Measurements from ENCODE around the gene PANK4.
"Not testable (repeated sequence)": the region's sequence is repeated elsewhere in the genome, so short reads cannot be mapped to it uniquely, and the experiment has no call there.

PANK4 gene

DNA sequence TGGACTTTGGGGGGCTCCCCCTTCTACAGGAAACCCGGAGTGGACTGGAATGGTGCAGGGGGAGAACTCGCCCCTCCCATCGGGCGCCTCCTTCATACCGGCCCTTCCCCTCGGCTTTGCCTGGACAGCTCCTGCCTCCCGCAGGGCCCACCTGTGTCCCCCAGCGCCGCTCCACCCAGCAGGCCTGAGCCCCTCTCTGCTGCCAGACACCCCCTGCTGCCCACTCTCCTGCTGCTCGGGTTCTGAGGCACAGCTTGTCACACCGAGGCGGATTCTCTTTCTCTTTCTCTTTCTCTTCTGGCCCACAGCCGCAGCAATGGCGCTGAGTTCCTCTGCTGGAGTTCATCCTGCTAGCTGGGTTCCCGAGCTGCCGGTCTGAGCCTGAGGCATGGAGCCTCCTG, 29.9 kb upstream of the PANK4 start, which contains the start of gene TNFRSF14:
TNFRSF14 (plus strand) TSS at position 95 of the 401 bp plus-strand sequence; CDS start at position 389, 294 bp downstream.
- peaks cover 17% of the 10 kb centered on the region for H3K36me3 Mint-ChIP-seq (ENCODE audit: insufficient read depth)
- ATAC-seq (replicated peaks; ENCODE audit: extremely low read depth, poor library complexity, severe bottlenecking) (peak; percentile 86), DNase-seq (ENCODE audit: low spot score in 2 of 2) (peak; percentile 60)
- no peaks in the 10 kb centered on the region for H3K9me3 Mint-ChIP-seq
- no peaks in the 10 kb centered on the region for H3K27me3 Mint-ChIP-seq
- peak within 1 kb of the TSS; percentile 95 for H3K27ac Mint-ChIP-seq (ENCODE audit: low read depth)
- H3K4me3 Mint-ChIP-seq = peak within 1 kb of the TSS; percentile 93
- H3K4me1 Mint-ChIP-seq = peaks cover 50% of the 10 kb centered on the region

DNA sequence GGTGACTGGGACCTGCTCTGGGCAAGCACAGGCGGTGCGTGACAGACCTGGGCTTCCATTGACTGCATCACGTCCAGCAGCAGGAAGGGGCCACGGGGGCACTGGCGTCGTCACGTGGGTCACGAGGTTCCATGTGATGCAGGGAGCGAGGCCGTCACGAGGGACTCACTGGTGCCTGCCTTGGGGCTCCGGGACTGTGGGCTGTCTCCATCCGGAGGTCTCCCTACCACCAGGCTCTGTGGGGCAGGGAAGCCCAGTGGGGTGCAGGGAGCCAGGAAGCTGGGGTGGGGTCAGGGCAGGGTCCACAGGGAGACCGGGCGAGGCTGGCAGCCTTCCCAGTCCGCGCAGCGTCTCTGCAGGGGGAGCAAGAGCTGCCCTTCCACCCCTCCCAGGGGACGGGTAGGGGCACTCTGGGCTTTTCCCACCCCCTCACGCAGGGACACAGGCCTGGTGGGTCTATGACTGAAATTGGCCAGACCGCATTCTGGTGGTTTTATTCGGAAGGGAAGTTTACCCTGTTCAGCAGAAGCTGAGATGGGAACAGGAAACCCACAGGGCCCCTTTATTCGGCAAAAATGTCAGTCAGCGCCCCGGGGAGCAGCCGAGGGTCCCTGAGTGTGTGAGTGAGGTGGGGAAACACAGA, 29.4 kb upstream of the PANK4 start:
- Mint-ChIP-seq H3K36me3 (ENCODE audit: insufficient read depth) (peaks cover 16% of the 10 kb centered on the region), H3K27ac (ENCODE audit: low read depth) (peak overlapping the region; percentile 95), H3K4me1 (peaks cover 50% of the 10 kb centered on the region), H3K9me3 (no peaks in the 10 kb centered on the region), H3K27me3 (no peaks in the 10 kb centered on the region), H3K4me3 (peak overlapping the region; percentile 93)
- ATAC-seq (replicated peaks; ENCODE audit: extremely low read depth, poor library complexity, severe bottlenecking) = peak; percentile 59
- peak; percentile 49 to 53 for DNase-seq (ENCODE audit: low spot score in 2 of 2)

DNA sequence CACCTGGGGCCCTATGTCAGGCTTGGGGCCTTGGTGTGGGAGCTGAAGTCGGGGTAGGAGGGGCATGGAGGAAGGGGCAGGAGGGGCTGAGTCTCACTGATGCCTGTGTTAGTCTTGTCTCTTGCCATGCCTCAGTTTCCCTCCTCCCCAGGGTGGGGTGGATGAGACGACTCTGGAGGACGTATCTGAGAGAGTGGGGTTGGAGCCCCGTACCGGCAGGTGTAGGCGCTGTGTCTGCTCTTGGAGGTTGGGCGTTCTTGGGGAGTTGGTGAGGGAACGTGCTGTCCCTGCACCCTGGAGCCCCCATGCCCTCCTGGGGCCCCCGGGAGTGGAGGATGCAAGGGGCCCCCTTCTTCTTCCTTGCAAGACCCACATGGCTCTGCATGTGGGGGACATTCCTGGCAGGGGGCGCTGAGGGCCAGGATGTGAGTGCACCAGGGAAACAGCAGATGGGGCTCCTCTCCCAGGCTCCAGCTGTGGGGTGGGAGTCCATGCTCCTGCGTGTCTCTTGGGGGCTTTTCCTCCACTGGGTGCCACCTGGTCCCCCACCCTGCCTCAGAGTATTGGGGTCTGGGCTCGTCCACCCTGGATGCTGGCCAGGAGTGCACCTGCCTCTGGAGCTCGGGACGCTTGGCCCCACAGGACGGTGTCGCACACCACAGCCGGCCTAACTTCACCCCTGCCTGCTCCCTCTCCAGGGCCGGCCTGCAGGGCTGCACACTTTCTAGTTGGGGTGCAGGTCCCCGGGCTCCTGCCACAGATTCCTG, 28.4 kb upstream of the PANK4 start:
- H3K4me1 Mint-ChIP-seq = peaks cover 50% of the 10 kb centered on the region
- ATAC-seq (replicated peaks; ENCODE audit: extremely low read depth, poor library complexity, severe bottlenecking) (no peak), DNase-seq (ENCODE audit: low spot score in 2 of 2) (no peak)
- no peaks in the 10 kb centered on the region for H3K27me3 Mint-ChIP-seq
- peak overlapping the region; percentile 93 for H3K4me3 Mint-ChIP-seq
- peaks cover 16% of the 10 kb centered on the region for H3K36me3 Mint-ChIP-seq (ENCODE audit: insufficient read depth)
- H3K27ac Mint-ChIP-seq (ENCODE audit: low read depth) = peak overlapping the region; percentile 95
- H3K9me3 Mint-ChIP-seq = no peaks in the 10 kb centered on the region

DNA sequence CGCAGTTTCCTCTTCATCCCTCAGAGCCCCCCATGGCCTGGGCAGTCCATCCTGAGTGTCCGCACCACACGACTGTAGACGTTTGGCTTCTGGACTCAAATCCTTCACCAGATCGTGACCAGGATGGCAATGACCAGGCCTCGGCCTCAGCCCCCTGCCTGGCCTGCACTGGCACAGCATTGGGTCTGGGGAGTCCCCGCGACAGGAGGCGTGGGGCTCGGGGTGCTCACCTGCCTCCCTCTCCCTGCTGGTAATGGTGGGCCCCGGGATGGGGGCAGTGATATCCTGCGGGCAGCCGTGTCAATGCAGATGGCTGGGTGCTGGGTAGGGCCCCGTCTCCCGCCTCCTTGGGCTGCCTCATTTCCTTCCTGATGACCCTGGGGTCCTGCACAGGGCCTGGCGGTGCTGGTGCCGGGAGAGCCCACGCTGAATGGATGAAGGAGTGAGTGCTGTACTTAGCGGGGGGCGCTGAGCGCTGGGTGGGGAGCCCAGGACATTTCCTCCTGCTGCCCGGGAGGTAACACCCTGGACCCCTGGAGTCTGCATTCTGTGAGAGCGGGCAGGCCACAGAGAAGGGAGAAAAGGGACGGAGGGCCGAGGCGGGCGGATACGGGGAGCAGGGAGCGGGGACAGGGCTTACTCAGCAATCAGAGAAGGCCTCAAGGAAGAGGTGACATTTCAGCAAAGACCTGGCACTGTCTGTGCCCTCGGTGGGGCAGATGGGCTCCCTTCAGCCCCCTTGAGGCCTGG, 27.6 kb upstream of the PANK4 start:
- no peak for ATAC-seq (replicated peaks; ENCODE audit: extremely low read depth, poor library complexity, severe bottlenecking)
- peaks cover 17% of the 10 kb centered on the region for H3K36me3 Mint-ChIP-seq (ENCODE audit: insufficient read depth)
- no peaks in the 10 kb centered on the region for H3K9me3 Mint-ChIP-seq
- no peaks in the 10 kb centered on the region for H3K27me3 Mint-ChIP-seq
- peaks cover 50% of the 10 kb centered on the region for H3K4me1 Mint-ChIP-seq
- no peak for DNase-seq (ENCODE audit: low spot score in 2 of 2)
- H3K27ac Mint-ChIP-seq (ENCODE audit: low read depth) = peak overlapping the region; percentile 95
- peak overlapping the region; percentile 93 for H3K4me3 Mint-ChIP-seq

DNA sequence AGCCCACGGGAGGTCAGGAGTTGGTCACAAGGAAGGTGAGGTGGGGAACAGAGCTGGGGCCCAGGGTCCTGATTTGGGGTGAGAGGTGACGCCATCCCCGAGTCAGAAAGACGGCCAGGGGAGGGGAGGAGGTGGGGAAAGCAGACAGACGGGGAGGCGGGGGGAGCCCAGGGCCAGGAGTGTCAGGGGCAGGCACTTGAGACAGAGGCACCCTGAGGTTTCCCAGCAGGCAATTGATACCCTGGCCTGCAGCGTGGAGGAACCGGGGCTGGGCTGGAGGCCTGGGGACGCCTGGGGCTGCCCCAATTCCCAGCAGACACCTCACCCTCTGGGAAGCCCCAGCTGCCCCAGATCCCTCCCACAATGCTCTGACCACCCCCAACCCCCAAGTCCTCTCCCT, 26.7 kb upstream of the PANK4 start:
- not testable (repeated sequence) for ATAC-seq (replicated peaks; ENCODE audit: extremely low read depth, poor library complexity, severe bottlenecking); DNase-seq (ENCODE audit: low spot score in 2 of 2); H3K27me3 Mint-ChIP-seq; H3K9me3 Mint-ChIP-seq; H3K4me3 Mint-ChIP-seq; H3K27ac Mint-ChIP-seq (ENCODE audit: low read depth)
- peaks cover 42% of the 10 kb centered on the region for H3K4me1 Mint-ChIP-seq
- H3K36me3 Mint-ChIP-seq (ENCODE audit: insufficient read depth) = peaks cover 19% of the 10 kb centered on the region

DNA sequence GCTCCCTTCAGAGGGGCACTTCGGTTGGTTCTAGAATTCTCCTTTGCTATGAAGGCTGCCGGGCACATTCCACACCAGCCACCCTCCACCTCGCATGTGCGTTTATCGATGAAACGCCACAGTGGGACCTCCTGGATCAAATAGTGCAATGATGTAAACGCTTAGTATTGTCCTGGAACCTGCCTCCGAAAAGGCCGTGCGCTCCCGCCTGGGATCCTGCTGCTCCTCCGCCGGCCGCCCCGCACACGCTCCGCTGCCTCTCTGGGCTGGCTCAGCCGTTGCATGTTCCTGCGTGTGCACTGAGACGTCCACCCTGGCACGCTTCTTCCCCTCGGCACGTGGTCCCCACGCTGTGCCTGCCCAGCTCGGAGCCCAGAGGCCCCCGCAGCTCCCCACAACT, 25.8 kb upstream of the PANK4 start:
- Mint-ChIP-seq H3K4me3 (no peak overlapping the region), H3K9me3 (no peaks in the 10 kb centered on the region), H3K27me3 (no peaks in the 10 kb centered on the region), H3K27ac (ENCODE audit: low read depth) (no peak overlapping the region), H3K36me3 (ENCODE audit: insufficient read depth) (peaks cover 26% of the 10 kb centered on the region), H3K4me1 (peaks cover 33% of the 10 kb centered on the region)
- DNase-seq (ENCODE audit: low spot score in 2 of 2) (no peak), ATAC-seq (replicated peaks; ENCODE audit: extremely low read depth, poor library complexity, severe bottlenecking) (no peak)

DNA sequence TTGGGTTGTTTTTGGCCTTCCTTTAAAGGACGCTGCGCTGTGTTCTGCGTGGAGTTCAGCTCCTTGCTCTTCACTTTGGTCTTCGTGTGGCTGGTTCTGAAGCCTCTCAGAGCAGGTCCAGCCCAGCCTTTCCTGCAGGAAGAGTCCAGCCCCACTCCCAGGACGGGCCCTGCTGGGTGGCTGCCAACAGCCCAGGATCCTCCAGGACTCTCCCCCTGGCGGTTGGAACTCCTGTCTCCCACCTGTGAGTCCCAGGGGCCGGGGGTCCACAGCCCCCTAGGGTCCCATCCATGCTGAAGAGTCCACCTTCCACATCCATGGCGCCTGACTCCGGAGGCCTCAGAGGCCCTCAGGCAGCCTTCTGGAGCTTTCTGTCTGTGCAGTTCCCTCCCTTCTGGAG, 25.1 kb upstream of the PANK4 start:
- ATAC-seq (replicated peaks; ENCODE audit: extremely low read depth, poor library complexity, severe bottlenecking); H3K27ac Mint-ChIP-seq (ENCODE audit: low read depth); H3K9me3 Mint-ChIP-seq; H3K27me3 Mint-ChIP-seq; DNase-seq (ENCODE audit: low spot score in 2 of 2); H3K4me3 Mint-ChIP-seq: not testable (repeated sequence)
- Mint-ChIP-seq H3K4me1 (peaks cover 33% of the 10 kb centered on the region), H3K36me3 (ENCODE audit: insufficient read depth) (peaks cover 30% of the 10 kb centered on the region)

DNA sequence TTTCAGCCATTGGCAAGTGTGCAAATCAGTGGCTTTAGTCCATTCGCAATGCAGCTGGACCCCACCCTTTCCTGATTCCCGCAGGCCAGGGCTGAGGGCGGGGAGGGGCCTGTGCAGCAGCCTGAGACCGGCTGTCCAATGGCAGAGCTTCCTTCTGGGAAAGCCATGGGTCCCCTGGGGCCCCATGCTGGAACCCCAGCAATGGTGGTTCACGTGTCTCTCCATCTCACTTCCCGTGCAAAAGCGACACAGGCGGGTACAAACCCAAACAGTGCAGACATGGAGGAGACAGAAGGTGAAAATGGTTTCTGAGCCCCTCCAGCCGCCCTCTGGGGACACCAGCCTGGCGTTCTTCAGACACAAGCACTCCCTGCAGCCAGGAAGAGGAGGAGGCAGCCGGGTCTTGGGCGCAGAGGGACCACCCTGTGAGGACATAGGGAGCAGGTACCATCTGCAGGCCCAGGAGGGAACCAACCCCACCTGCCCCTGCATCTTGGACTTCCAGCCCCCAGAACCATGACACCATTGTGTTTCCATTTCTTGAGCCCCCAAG, 24.0 kb upstream of the PANK4 start:
- H3K36me3 Mint-ChIP-seq (ENCODE audit: insufficient read depth) = peaks cover 26% of the 10 kb centered on the region
- not testable (repeated sequence) for H3K4me3 Mint-ChIP-seq; H3K27me3 Mint-ChIP-seq; DNase-seq (ENCODE audit: low spot score in 2 of 2); ATAC-seq (replicated peaks; ENCODE audit: extremely low read depth, poor library complexity, severe bottlenecking); H3K9me3 Mint-ChIP-seq
- peaks cover 21% of the 10 kb centered on the region for H3K4me1 Mint-ChIP-seq
- peak overlapping the region; percentile 94 for H3K27ac Mint-ChIP-seq (ENCODE audit: low read depth)

DNA sequence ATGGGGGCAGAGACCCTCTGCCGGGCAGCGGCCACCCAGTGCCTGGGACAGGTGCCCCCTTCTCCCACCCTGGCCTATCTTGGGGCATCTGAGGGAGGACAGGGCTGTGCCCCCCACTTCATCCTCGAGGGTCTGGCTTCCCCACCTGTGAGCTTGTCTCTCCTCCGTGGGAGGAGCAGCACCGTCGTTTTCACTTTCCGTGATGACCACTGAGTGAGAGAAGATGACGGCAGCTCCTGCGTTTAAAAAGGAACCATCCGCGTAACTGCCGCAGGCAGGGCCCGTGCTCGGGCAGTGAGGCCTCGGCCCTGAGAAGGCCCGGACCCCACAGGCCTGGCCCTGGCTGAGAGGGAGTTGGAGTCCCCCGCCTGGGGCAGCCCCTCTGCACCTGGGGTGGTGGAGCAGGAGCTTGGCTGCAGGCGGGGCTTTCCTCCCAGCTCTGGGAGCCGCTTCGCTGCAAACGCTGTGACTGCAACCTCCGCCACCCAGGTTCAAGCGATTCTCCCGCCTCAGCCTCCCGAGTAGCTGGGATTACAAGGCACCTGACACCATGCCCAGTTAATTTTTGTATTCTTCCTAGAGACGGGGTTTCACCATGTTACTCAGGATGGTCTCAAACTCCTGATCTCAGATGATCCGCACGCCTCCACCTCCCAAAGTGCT, 23.1 kb upstream of the PANK4 start:
- peaks cover 13% of the 10 kb centered on the region for H3K4me1 Mint-ChIP-seq
- ATAC-seq (replicated peaks; ENCODE audit: extremely low read depth, poor library complexity, severe bottlenecking); H3K27me3 Mint-ChIP-seq; DNase-seq (ENCODE audit: low spot score in 2 of 2); H3K9me3 Mint-ChIP-seq: not testable (repeated sequence)
- H3K4me3 Mint-ChIP-seq = peak overlapping the region; percentile 90
- peaks cover 26% of the 10 kb centered on the region for H3K36me3 Mint-ChIP-seq (ENCODE audit: insufficient read depth)
- H3K27ac Mint-ChIP-seq (ENCODE audit: low read depth) = peak overlapping the region; percentile 94

DNA sequence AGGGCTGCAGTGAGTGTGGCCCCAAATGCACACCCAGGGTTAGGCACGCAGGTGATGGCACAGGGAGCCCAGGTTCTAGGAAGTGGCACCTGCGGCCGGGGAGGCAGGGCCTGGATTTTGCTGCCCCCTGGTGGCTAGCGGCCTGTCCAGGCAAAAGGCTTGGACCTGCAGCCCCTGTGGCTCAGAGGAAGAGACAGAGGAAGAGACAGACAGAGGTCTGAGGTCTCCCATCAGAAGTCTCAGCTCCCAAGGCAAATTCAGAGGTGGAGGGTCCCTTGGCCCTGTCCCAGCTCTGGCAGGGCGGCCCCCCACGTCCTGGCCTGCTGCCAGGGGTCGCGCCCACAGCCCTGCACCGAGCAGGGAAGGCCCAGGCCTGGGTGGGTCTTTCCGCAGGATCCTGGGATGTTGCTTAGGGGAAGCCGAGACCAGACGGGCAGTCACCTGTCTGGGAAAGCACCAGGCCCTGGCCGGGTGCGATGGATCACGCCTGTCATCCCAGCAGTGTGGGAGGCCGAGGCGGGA, 21.7 kb upstream of the PANK4 start:
- Mint-ChIP-seq H3K4me1 (peaks cover 6% of the 10 kb centered on the region), H3K36me3 (ENCODE audit: insufficient read depth) (peaks cover 24% of the 10 kb centered on the region), H3K27ac (ENCODE audit: low read depth) (peak overlapping the region; percentile 94), H3K9me3 (no peaks in the 10 kb centered on the region), H3K4me3 (peak overlapping the region; percentile 90), H3K27me3 (no peaks in the 10 kb centered on the region)
- ATAC-seq (replicated peaks; ENCODE audit: extremely low read depth, poor library complexity, severe bottlenecking) = peak; percentile 24
- peak; percentile 72 to 77 for DNase-seq (ENCODE audit: low spot score in 2 of 2)

DNA sequence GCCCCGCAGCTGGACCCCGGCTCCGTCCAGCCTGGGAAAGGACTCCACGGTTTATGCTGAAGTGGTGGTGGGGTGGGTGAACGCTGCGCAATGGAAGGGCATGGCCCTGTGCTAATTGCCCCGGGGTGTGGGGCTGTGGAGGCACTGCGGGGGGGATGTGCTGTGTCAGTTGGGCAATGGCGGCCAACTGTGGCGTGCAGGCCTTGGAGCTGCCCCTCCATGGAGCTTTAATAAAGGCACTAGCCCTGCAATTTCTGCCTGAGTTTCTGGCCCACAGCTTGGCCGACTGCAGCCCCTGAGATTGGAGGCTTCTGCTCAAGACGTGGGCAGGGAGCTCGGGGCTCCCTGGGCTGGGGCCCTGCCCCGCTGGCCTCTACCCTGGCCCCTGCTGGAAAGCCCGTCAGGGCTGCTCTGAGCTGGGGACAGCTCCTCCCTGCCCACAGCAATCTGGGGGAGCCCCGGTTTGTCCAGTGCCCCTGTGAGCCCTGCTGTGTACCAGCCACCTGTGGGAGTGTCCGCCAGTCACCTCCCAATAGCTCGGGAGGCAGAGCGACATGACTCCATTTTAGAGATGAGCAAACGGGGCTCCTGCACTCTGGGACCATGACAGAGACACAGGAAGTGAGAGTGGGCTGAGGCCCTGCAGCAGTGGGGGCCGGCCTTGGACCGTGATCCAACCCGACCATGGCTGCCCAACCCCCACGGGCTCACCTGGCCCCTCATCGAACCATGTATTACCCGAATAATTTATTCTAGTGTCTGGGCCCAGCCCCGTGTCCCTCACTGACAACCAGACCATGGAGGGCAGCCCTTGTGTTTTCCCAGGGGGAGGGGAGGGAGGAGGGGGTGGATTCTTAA, 21.0 kb upstream of the PANK4 start:
- Mint-ChIP-seq H3K36me3 (ENCODE audit: insufficient read depth) (peaks cover 24% of the 10 kb centered on the region), H3K27me3 (no peaks in the 10 kb centered on the region), H3K4me1 (peaks cover 6% of the 10 kb centered on the region), H3K4me3 (peak overlapping the region; percentile 90), H3K27ac (ENCODE audit: low read depth) (peak overlapping the region; percentile 94), H3K9me3 (no peaks in the 10 kb centered on the region)
- DNase-seq (ENCODE audit: low spot score in 2 of 2) = peak; percentile 46 to 47
- peak; percentile 16 for ATAC-seq (replicated peaks; ENCODE audit: extremely low read depth, poor library complexity, severe bottlenecking)
